AG10803 (cell line): ENCODE measurements around the gene ISM2.
"Not testable (repeated sequence)": the region's sequence is repeated elsewhere in the genome, so short reads cannot be mapped to it uniquely, and the experiment has no call there.

Source experiments
- DNase-seq: peaks from one replicate; pipeline ENCODE4 v3.0.0; 2010; ENCODE audit warnings: low read depth
- H3K4me3 ChIP-seq: 2 replicates; pipeline ENCODE4 v1.5.1; 2011; ENCODE audit warnings: mild to moderate bottlenecking, low read length, control low read depth
- TF ChIP-seq, protein P1 (sequence below): conservative IDR thresholded peaks from 2 replicates; pipeline ENCODE4 v1.5.1; 2011; ENCODE audit warnings: mild to moderate bottlenecking, low read length, control low read depth, inconsistent platforms

Gene ISM2

DNA sequence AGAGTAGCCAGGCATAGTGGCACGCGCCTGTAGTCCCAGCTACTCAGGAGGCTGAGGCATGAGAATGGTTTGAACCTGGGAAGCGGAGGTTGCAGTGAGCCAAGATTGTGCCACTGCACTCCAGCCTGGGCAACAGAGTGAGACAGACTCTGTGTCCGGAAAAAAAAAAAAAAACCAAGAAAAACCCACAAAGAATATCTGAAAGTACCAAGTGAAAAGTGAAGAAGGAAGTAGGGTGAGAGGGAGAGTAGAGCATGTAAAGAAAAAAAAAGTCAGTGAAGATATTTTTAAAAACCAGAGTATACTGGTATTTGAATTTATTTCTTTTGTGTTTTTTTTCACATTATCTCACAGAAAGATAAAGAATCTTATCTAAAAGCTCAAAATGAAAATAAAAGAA lies 43.3 kb upstream of the ISM2 start:
- no peak for DNase-seq
- H3K4me3 ChIP-seq = no peak overlapping the region
- TF ChIP-seq, protein P1, sequence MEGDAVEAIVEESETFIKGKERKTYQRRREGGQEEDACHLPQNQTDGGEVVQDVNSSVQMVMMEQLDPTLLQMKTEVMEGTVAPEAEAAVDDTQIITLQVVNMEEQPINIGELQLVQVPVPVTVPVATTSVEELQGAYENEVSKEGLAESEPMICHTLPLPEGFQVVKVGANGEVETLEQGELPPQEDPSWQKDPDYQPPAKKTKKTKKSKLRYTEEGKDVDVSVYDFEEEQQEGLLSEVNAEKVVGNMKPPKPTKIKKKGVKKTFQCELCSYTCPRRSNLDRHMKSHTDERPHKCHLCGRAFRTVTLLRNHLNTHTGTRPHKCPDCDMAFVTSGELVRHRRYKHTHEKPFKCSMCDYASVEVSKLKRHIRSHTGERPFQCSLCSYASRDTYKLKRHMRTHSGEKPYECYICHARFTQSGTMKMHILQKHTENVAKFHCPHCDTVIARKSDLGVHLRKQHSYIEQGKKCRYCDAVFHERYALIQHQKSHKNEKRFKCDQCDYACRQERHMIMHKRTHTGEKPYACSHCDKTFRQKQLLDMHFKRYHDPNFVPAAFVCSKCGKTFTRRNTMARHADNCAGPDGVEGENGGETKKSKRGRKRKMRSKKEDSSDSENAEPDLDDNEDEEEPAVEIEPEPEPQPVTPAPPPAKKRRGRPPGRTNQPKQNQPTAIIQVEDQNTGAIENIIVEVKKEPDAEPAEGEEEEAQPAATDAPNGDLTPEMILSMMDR = no peak

DNA sequence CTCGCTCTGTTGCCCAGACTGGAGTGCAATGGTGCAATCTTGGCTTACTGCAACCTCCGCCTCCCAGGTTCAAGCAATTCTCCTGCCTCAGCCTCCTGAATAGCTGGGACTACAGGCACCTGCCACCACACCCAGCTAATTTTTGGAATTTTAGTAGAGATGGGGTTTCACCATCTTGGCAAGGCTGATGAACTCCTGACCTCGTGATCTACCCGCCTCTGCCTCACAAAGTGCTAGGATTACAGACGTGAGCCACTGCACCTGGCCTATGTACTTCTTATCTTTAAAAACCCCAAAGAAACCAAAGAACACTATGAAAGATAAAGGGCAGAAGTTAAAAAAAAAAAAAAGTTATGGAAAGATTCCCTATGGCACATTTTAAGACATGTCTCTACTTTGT lies 38.3 kb upstream of the ISM2 start:
- DNase-seq, H3K4me3 ChIP-seq: not testable (repeated sequence)

DNA sequence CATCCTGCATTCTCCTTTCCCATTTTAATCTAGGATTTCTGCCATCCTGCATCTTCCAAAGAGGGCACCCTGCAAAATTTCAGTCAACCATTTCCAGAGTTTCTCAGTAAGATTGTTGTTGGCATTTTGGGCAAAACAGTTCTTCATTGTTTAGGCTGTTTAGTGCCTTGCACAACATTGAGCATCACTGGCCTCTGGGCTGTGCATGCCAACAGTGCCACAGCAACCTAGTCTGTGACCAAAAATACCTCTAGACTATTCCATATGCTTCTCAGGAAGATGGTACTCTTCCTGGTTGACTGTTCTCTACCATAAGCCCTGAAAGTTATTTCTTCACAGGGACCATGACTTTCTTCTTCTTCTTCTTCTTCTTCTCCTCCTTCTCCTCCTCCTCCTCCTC lies 32.5 kb upstream of the ISM2 start:
- DNase-seq = no peak
- no peak overlapping the region for H3K4me3 ChIP-seq
- TF ChIP-seq, protein P1 = no peak

DNA sequence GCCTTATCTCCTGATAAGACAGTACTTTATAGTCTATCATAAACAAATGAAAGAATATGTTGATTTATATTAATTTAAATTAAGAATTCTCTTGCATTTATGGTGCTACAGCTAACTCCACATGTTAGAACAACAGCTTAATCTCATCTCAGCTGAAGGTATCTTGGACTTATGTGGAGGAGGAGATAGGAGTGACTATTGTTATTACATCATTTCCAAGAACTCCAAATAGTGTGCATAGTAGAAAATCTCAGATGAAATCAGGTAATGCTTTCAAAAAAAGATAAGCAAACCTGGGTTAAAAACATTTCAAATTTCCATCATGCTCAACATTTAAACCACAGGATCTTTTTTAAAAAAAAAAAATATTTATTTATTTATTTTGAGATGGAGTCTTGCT lies 31.3 kb upstream of the ISM2 start:
- no peak overlapping the region for H3K4me3 ChIP-seq
- no peak for DNase-seq
- TF ChIP-seq, protein P1 = no peak

DNA sequence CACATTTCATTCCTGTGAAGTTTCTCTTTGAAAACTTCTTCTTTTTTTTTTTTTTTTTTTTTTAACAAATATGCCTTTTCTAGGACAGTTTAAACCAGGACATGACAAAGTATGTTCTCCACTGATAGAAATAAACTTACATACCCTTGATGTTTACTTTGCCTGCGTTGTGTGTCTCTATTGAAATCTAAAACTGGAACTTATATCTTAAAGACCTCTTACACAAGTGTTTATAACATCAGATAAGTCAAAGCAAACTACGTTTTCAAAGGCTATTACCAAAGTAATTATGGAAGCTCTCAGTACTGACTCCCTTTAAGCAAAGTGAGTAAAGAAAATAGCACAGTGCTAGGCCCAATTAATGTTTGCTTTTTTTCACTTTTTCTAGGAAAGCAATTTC lies 30.6 kb upstream of the ISM2 start:
- TF ChIP-seq, protein P1 = no peak
- H3K4me3 ChIP-seq = no peak overlapping the region
- no peak for DNase-seq

DNA sequence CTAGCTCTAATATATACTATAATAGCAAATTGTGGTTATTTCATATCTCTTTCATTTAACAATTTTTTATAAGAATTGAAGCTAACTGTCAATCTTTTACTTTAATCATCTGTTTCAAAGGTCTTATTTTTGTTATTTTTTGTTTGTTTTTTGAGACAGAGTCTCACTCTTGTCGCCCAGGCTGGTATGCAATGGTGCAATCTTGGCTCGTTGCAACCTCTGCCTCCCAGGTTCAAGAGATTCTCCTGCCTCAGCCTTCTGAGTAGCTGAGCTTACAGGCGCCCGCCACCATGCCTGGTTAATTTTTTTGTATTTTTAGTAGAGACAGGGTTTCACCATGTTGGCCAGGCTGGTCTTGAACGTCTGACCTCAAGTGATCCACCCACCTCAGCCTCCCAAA lies 30.1 kb upstream of the ISM2 start:
- DNase-seq = not testable (repeated sequence)

DNA sequence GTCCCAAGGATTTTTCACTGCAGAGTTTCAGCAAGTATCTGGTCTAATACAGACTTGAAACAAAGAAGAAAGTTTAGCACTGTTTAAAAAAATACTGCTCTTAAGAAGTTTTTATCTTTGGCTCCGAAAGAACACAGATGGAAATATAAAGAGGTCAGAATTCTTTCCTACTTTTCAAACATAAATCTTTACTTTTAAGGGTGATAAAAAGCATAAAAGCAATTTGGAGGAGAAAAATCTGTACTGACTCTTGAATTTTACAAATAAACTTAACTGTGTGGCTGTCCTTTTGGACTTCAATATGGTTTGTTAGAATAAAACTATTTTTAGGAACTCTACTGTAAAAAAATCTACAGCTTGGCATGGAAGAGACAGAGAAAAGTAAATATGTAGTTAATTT lies 27.6 kb upstream of the ISM2 start:
- TF ChIP-seq, protein P1 = no peak
- H3K4me3 ChIP-seq = no peak overlapping the region
- no peak for DNase-seq

More for the DNA sequence above, 30.1 kb upstream of the ISM2 start:
- not testable (repeated sequence) for H3K4me3 ChIP-seq

DNA sequence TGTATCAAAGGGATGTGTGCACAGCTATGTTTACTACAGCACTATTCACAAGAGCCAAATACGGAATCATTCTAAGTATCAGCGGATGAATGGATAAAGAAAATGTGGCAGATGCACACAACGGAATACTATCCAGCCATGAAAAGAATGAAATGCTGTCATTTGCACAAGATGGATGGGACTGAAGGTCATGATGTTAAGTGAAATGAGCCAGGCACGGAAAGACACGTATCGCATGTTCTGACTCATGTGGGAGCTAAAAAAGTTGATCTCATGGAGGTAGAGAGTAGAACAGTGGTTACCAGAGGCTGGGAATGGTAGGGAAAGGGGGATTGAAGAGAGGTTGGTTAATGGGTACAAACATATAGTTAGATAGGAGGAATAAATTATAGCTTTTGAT lies 25.9 kb upstream of the ISM2 start:
- DNase-seq = no peak
- TF ChIP-seq, protein P1 = no peak
- no peak overlapping the region for H3K4me3 ChIP-seq
